CD14-positive monocyte (primary cell): ENCODE data around the gene MSI2. TPM values are rescaled to one million over a fixed set of nuclear protein-coding genes. Genes with fewer than 3 reads are reported as not detected.

Experiments
- DNase-seq, 3 donors: peaks; one replicate each; pipeline ENCODE4 v3.0.0-alpha.2; 2011 to 2022
- H2AFZ ChIP-seq: 2 replicates; pipeline ENCODE4 v1.6.0; 2012; ENCODE audit warnings: mild to moderate bottlenecking, low read depth, low read length, inconsistent platforms; ENCODE audit not compliant: insufficient read depth, poor library complexity, severe bottlenecking
- H3K27ac ChIP-seq, 2 donors: 1 replicate in 1 of 2; 2 replicates in 1 of 2; pipeline ENCODE4 v1.5.1; 2012 to 2013; ENCODE audit warnings: low read length in 2 of 2, control low read depth in 1 of 2, inconsistent platforms in 1 of 2, low read depth in 1 of 2, mild to moderate bottlenecking in 1 of 2
- H3K27me3 ChIP-seq, 2 donors: one replicate each; pipeline versions ENCODE4 v1.6.0 to v1.6.1; 2011 to 2013; ENCODE audit warnings: low read length in 2 of 2; ENCODE audit not compliant: control insufficient read depth in 2 of 2, insufficient read depth in 2 of 2
- H3K36me3 ChIP-seq, 2 donors: replicated peaks in 1 of 2; 1 replicate in 1 of 2; 2 replicates in 1 of 2; pipeline versions ENCODE4 v1.5.1 to v1.6.1; 2012 to 2013; ENCODE audit warnings: low read length in 2 of 2, control low read depth in 1 of 2, inconsistent platforms in 1 of 2, mild to moderate bottlenecking in 1 of 2; ENCODE audit not compliant: insufficient read depth in 2 of 2, control insufficient read depth in 1 of 2
- H3K4me1 ChIP-seq, 2 donors: 1 replicate in 1 of 2; 2 replicates in 1 of 2; pipeline versions ENCODE4 v1.5.1 to v1.6.1; 2012 to 2013; ENCODE audit warnings: low read length in 2 of 2, control low read depth in 1 of 2, inconsistent platforms in 1 of 2, mild to moderate bottlenecking in 1 of 2, moderate library complexity in 1 of 2; ENCODE audit not compliant: insufficient read depth in 2 of 2, control insufficient read depth in 1 of 2
- H3K4me2 ChIP-seq: replicated peaks from 2 replicates; pipeline ENCODE3; 2012; ENCODE audit warnings: low read length, moderate library complexity, mild to moderate bottlenecking; ENCODE audit not compliant: poor library complexity, severe bottlenecking; ENCODE audit errors: extremely low read depth
- H3K4me3 ChIP-seq, 3 experiments: fragments of 200-600 bp in 1 of 3; sonication (generic) in 1 of 3; replicated peaks in 1 of 3; 1 replicate in 2 of 3; 2 replicates in 1 of 3; pipeline ENCODE4 v1.5.1; 2011 to 2013; ENCODE audit warnings: low read length in 3 of 3, mild to moderate bottlenecking in 3 of 3, control low read depth in 2 of 3, low read depth in 2 of 3, inconsistent platforms in 1 of 3, moderate library complexity in 1 of 3
- H3K79me2 ChIP-seq: 2 replicates; pipeline ENCODE4 v1.6.0; 2012; ENCODE audit warnings: mild to moderate bottlenecking, control low read depth, inconsistent platforms, low read length, moderate library complexity; ENCODE audit not compliant: insufficient read depth
- H3K9ac ChIP-seq: 2 replicates; pipeline ENCODE4 v1.6.0; 2017; ENCODE audit warnings: low read length, mild to moderate bottlenecking; ENCODE audit not compliant: insufficient read depth, poor library complexity, severe bottlenecking
- H3K9me3 ChIP-seq, 2 donors: replicated peaks in 1 of 2; 1 replicate in 1 of 2; 2 replicates in 1 of 2; pipeline versions ENCODE4 v1.5.1 to v1.6.1; 2012 to 2013; ENCODE audit warnings: low read length in 2 of 2, control low read depth in 1 of 2; ENCODE audit not compliant: control insufficient read depth in 1 of 2, insufficient read depth in 1 of 2
- H4K20me1 ChIP-seq: 2 replicates; pipeline ENCODE4 v1.6.0; 2012; ENCODE audit warnings: mild to moderate bottlenecking, low read length, control low read depth, moderate library complexity; ENCODE audit not compliant: insufficient read depth
- H3K27ac Mint-ChIP-seq, 7 donors: one replicate each; pipeline ENCODE4 v1.8.0; 2020; ENCODE audit warnings: mild to moderate bottlenecking in 7 of 7, mixed read lengths in 7 of 7, moderate library complexity in 6 of 7, inconsistent platforms in 2 of 7
- H3K27me3 Mint-ChIP-seq, 3 donors: one replicate each; pipeline ENCODE4 v1.8.0; 2021 to 2022; ENCODE audit warnings: low read depth in 3 of 3, mild to moderate bottlenecking in 3 of 3, mixed read lengths in 3 of 3, moderate library complexity in 3 of 3, inconsistent platforms in 1 of 3
- H3K36me3 Mint-ChIP-seq, 2 donors: one replicate each; pipeline ENCODE4 v1.8.0; 2020; ENCODE audit warnings: mixed read lengths in 2 of 2, inconsistent platforms in 1 of 2, mild to moderate bottlenecking in 1 of 2
- H3K4me1 Mint-ChIP-seq: one replicate; pipeline ENCODE4 v1.8.0; 2020; ENCODE audit warnings: mild to moderate bottlenecking, mixed read lengths
- H3K4me3 Mint-ChIP-seq, 2 donors: one replicate each; pipeline ENCODE4 v1.8.0; 2020; ENCODE audit warnings: mild to moderate bottlenecking in 2 of 2, mixed read lengths in 2 of 2, moderate library complexity in 1 of 2
- H3K9me3 Mint-ChIP-seq, 7 donors: one replicate each; pipeline ENCODE4 v1.8.0; 2020 to 2022; ENCODE audit warnings: mixed read lengths in 7 of 7, mild to moderate bottlenecking in 6 of 7, moderate library complexity in 6 of 7, inconsistent platforms in 2 of 7
- WGBS: methylation state at CpG from one replicate; pipeline ENCODE4 v1.1.5; 2013; ENCODE audit warnings: missing lambda C conversion rate; ENCODE audit not compliant: insufficient coverage; 5-methylcytosine and 5-hydroxymethylcytosine counted together
- intact Hi-C, 2 donors: fragments of 100-400 bp; cut with micrococcal nuclease; formaldehyde crosslinking; loops; one replicate each; pipeline versions ENCODE4 v1.15.0 to v1.15.1; 2023
- polyA plus RNA-seq, 3 donors: library from polyadenylated mRNA; depleted of rRNA in 1 of 3; unstranded in 2 of 3; stranded (reverse) in 1 of 3; fragments of 300-500 nt in 2 of 3; fragments of >200 nt in 1 of 3; fragmentation: Illumina TruSeq in 2 of 3; gene quantifications; 1 replicate in 2 of 3; 2 replicates in 1 of 3; pipeline ENCODE4 v1.2.3, GENCODE V29; 2012 to 2021
- TF ChIP-seq, protein P1 (sequence below): fragments of 200-600 bp; IDR thresholded peaks from one replicate; pipeline ENCODE4 v1.8.0; 2022; ENCODE audit warnings: antibody characterized with exemption, mild to moderate bottlenecking

Gene MSI2
- polyA plus RNA-seq, 3 donors, result 0.20 to 6.6 (median 0.37) TPM

DNA sequence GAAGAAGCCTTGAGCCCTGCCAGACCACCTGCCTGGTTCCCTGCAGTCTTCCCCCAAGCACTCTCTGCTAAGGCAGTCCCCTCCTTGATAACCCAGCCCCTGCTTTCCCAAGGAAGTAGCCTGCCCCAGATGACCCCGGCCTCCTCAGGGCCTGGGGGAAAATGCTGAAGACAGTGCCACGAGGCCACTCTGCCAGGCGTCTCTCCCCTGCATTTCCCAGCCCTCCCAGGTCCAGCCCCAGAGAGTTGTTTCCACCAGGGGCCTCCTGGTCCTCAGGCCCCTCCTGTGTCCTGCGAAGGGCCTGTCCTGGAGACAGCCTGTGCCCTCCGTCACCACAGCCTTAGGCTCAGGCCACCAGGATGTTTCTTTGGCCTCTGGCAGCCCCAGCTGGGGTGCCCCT lies 392.4 kb downstream of the MSI2 start:
- Histone ChIP-seq H2AFZ (no peak overlapping the region), H3K4me1 (no peaks in the 10 kb centered on the region), H3K27me3 (no peaks in the 10 kb centered on the region), H3K9ac (no peak overlapping the region), H3K79me2 (no peaks in the 10 kb centered on the region), H3K27ac (no peak overlapping the region), H3K4me2 (no peak overlapping the region), H4K20me1 (no peaks in the 10 kb centered on the region), H3K9me3 (no peaks in the 10 kb centered on the region), H3K36me3 (no peaks in the 10 kb centered on the region), H3K4me3 (no peak overlapping the region)
- no peaks in the 10 kb centered on the region for H3K27me3 Mint-ChIP-seq
- 96% methylated on average over 5 of the region's 5 CpGs for WGBS
- no peak for DNase-seq
- no peak overlapping the region for H3K4me3 Mint-ChIP-seq
- no peaks in the 10 kb centered on the region for H3K4me1 Mint-ChIP-seq
- TF ChIP-seq, protein P1, sequence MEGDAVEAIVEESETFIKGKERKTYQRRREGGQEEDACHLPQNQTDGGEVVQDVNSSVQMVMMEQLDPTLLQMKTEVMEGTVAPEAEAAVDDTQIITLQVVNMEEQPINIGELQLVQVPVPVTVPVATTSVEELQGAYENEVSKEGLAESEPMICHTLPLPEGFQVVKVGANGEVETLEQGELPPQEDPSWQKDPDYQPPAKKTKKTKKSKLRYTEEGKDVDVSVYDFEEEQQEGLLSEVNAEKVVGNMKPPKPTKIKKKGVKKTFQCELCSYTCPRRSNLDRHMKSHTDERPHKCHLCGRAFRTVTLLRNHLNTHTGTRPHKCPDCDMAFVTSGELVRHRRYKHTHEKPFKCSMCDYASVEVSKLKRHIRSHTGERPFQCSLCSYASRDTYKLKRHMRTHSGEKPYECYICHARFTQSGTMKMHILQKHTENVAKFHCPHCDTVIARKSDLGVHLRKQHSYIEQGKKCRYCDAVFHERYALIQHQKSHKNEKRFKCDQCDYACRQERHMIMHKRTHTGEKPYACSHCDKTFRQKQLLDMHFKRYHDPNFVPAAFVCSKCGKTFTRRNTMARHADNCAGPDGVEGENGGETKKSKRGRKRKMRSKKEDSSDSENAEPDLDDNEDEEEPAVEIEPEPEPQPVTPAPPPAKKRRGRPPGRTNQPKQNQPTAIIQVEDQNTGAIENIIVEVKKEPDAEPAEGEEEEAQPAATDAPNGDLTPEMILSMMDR, result no peak
- no peak overlapping the region for H3K27ac Mint-ChIP-seq
- H3K36me3 Mint-ChIP-seq, result peaks cover 3 to 5% of the 10 kb centered on the region in 2 donors
- intact Hi-C loops, result no loop called here
- no peaks in the 10 kb centered on the region for H3K9me3 Mint-ChIP-seq

DNA sequence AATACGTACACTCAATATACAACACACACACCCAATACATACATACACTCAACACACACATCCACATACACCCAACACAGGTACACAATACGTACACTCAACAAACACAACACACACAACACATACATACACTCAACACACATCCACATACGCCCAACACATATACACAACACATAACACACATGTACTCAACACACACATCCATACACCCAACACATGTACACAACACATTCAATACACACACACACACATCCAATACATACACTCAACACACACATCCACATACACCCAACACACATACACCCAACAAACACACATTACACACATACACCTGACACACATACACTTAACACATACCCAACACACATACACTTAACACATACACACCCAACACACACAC lies 392.9 kb downstream of the MSI2 start:
- H3K27ac ChIP-seq, result no peak overlapping the region
- no peaks in the 10 kb centered on the region for H4K20me1 ChIP-seq
- H3K36me3 ChIP-seq, result no peaks in the 10 kb centered on the region
- TF ChIP-seq, protein P1, result no peak
- H2AFZ ChIP-seq, result no peak overlapping the region
- no peak for DNase-seq
- intact Hi-C loops, result no loop called here
- H3K27ac Mint-ChIP-seq, result no peak overlapping the region
- H3K27me3 Mint-ChIP-seq, result no peaks in the 10 kb centered on the region
- H3K79me2 ChIP-seq, result no peaks in the 10 kb centered on the region
- no peak overlapping the region for H3K4me3 ChIP-seq
- no peaks in the 10 kb centered on the region for H3K9me3 ChIP-seq
- 98% methylated on average over 3 of the region's 3 CpGs for WGBS
- no peak overlapping the region for H3K4me2 ChIP-seq
- no peaks in the 10 kb centered on the region for H3K27me3 ChIP-seq
- no peaks in the 10 kb centered on the region for H3K4me1 ChIP-seq
- H3K4me3 Mint-ChIP-seq, result no peak overlapping the region
- H3K9ac ChIP-seq, result no peak overlapping the region
- H3K36me3 Mint-ChIP-seq, result peaks cover under 1 to 6% of the 10 kb centered on the region in 2 donors
- no peaks in the 10 kb centered on the region for H3K9me3 Mint-ChIP-seq
- H3K4me1 Mint-ChIP-seq, result no peaks in the 10 kb centered on the region
